Astrocyte (in vitro differentiated cells and primary cell): ENCODE results near the gene TMEM100. TPM values are rescaled to one million over a fixed set of nuclear protein-coding genes. Genes with fewer than 3 reads are reported as not detected.

Experiments
- DNase-seq: peaks from one replicate; pipeline ENCODE4 v3.0.0-alpha.2; 2010; ENCODE audit warnings: low read depth
- FAIRE-seq: peaks from 2 replicates; lab custom pipeline; 2011; peaks lifted over from hg19 to GRCh38; lab: Jason Lieb, UNC
- H2AFZ ChIP-seq: 2 replicates; pipeline ENCODE4 v1.6.0; 2012; ENCODE audit warnings: low read depth, low read length, inconsistent platforms
- H3K27ac ChIP-seq: 2 replicates; pipeline ENCODE4 v1.5.1; 2011; ENCODE audit warnings: low read depth, low read length, inconsistent platforms
- H3K27me3 ChIP-seq: 2 replicates; pipeline ENCODE4 v1.6.0; 2011; ENCODE audit warnings: low read length, inconsistent platforms; ENCODE audit not compliant: insufficient read depth
- H3K36me3 ChIP-seq: 2 replicates; pipeline ENCODE4 v1.5.1; 2011; ENCODE audit warnings: low read length, inconsistent platforms; ENCODE audit not compliant: insufficient read depth
- H3K4me1 ChIP-seq: 2 replicates; pipeline ENCODE4 v1.5.1; 2011; ENCODE audit warnings: low read length, inconsistent platforms; ENCODE audit not compliant: insufficient read depth
- H3K4me2 ChIP-seq: 2 replicates; pipeline ENCODE4 v1.6.0; 2012; ENCODE audit warnings: low read length, inconsistent platforms
- H3K4me3 ChIP-seq: 2 replicates; pipeline ENCODE4 v1.5.1; 2011; ENCODE audit warnings: low read depth, mild to moderate bottlenecking, low read length, inconsistent platforms; ENCODE audit not compliant: insufficient read depth
- H3K79me2 ChIP-seq: 2 replicates; pipeline ENCODE4 v1.6.0; 2012; ENCODE audit warnings: mild to moderate bottlenecking, low read length, inconsistent platforms; ENCODE audit not compliant: insufficient read depth
- H3K9ac ChIP-seq: 2 replicates; pipeline ENCODE4 v1.6.0; 2012; ENCODE audit warnings: mild to moderate bottlenecking, low read length, inconsistent platforms
- H3K9me3 ChIP-seq: 2 replicates; pipeline ENCODE4 v1.5.1; 2012; ENCODE audit warnings: low read depth, mild to moderate bottlenecking, low read length, inconsistent platforms; ENCODE audit not compliant: insufficient read depth
- H4K20me1 ChIP-seq: 2 replicates; pipeline ENCODE4 v1.6.0; 2012; ENCODE audit warnings: low read length, inconsistent platforms; ENCODE audit not compliant: insufficient read depth
- H3K27ac Mint-ChIP-seq: one replicate; pipeline ENCODE4 v1.8.0; 2021; ENCODE audit warnings: mild to moderate bottlenecking, mixed read lengths; ENCODE audit not compliant: unreplicated experiment
- H3K27me3 Mint-ChIP-seq: one replicate; pipeline ENCODE4 v1.8.0; 2021; ENCODE audit warnings: low read depth, mixed read lengths; ENCODE audit not compliant: unreplicated experiment
- H3K36me3 Mint-ChIP-seq: one replicate; pipeline ENCODE4 v1.8.0; 2021; ENCODE audit warnings: low read depth, mixed read lengths; ENCODE audit not compliant: unreplicated experiment
- H3K4me1 Mint-ChIP-seq: one replicate; pipeline ENCODE4 v1.8.0; 2021; ENCODE audit warnings: low read depth, mixed read lengths; ENCODE audit not compliant: unreplicated experiment
- H3K4me3 Mint-ChIP-seq: one replicate; pipeline ENCODE4 v1.8.0; 2021; ENCODE audit warnings: mild to moderate bottlenecking, moderate library complexity, mixed read lengths; ENCODE audit not compliant: unreplicated experiment
- H3K9me3 Mint-ChIP-seq: one replicate; pipeline ENCODE4 v1.8.0; 2021; ENCODE audit warnings: mild to moderate bottlenecking, mixed read lengths; ENCODE audit not compliant: unreplicated experiment
- CTCF ChIP-seq: IDR thresholded peaks from 2 replicates; pipeline ENCODE4 v1.5.1; 2011; ENCODE audit warnings: low read depth, mild to moderate bottlenecking, inconsistent platforms, low read length, moderate library complexity; ENCODE audit not compliant: insufficient read depth
- EZH2 ChIP-seq: IDR thresholded peaks from 2 replicates; pipeline ENCODE4 v1.6.1; 2012; ENCODE audit warnings: mild to moderate bottlenecking, low read length, inconsistent platforms; ENCODE audit not compliant: insufficient read depth
- total RNA-seq: library from RNA; stranded (reverse); gene quantifications from 2 replicates; pipeline ENCODE4 v1.2.1, GENCODE V29; 2021

TMEM100 gene
- total RNA-seq, 1 donor from 2014 or later, result 7.3 TPM

- no peak for TF ChIP-seq EZH2
- TF ChIP-seq CTCF, result no peak
- H3K27ac Mint-ChIP-seq, result no peak overlapping the region
- no peaks in the 10 kb centered on the region for H3K9me3 Mint-ChIP-seq
- Histone ChIP-seq H3K79me2 (no peaks in the 10 kb centered on the region), H3K4me1 (no peaks in the 10 kb centered on the region), H2AFZ (no peak overlapping the region), H3K4me3 (no peak overlapping the region), H3K36me3 (no peaks in the 10 kb centered on the region), H3K9ac (no peak overlapping the region), H3K27ac (no peak overlapping the region), H3K9me3 (no peaks in the 10 kb centered on the region), H3K27me3 (peaks cover 4% of the 10 kb centered on the region), H3K4me2 (no peak overlapping the region), H4K20me1 (no peaks in the 10 kb centered on the region)
- no peak overlapping the region for H3K4me3 Mint-ChIP-seq
- H3K4me1 Mint-ChIP-seq, result no peaks in the 10 kb centered on the region
- H3K36me3 Mint-ChIP-seq, result no peaks in the 10 kb centered on the region
- H3K27me3 Mint-ChIP-seq, result no peaks in the 10 kb centered on the region
- DNase-seq (no peak), FAIRE-seq (no peak)
Observed at GRCh38 chr17:55680686-55681341, 41.9 kb downstream of the TMEM100 start.

- Histone ChIP-seq H3K36me3 (no peaks in the 10 kb centered on the region), H3K4me1 (no peaks in the 10 kb centered on the region), H3K9ac (no peak overlapping the region), H3K27me3 (peaks cover 2% of the 10 kb centered on the region), H4K20me1 (no peaks in the 10 kb centered on the region), H3K79me2 (no peaks in the 10 kb centered on the region), H3K4me3 (no peak overlapping the region), H3K9me3 (no peaks in the 10 kb centered on the region), H3K27ac (no peak overlapping the region), H3K4me2 (no peak overlapping the region), H2AFZ (no peak overlapping the region)
- H3K9me3 Mint-ChIP-seq, result peaks cover 4% of the 10 kb centered on the region
- DNase-seq (no peak), FAIRE-seq (no peak)
- H3K27me3 Mint-ChIP-seq, result no peaks in the 10 kb centered on the region
- no peak overlapping the region for H3K27ac Mint-ChIP-seq
- TF ChIP-seq EZH2, result no peak
- no peak for TF ChIP-seq CTCF
- peaks cover 4% of the 10 kb centered on the region for H3K4me1 Mint-ChIP-seq
- no peaks in the 10 kb centered on the region for H3K36me3 Mint-ChIP-seq
- no peak overlapping the region for H3K4me3 Mint-ChIP-seq
Observed at GRCh38 chr17:55677446-55677845, 45.2 kb downstream of the TMEM100 start.

DNA sequence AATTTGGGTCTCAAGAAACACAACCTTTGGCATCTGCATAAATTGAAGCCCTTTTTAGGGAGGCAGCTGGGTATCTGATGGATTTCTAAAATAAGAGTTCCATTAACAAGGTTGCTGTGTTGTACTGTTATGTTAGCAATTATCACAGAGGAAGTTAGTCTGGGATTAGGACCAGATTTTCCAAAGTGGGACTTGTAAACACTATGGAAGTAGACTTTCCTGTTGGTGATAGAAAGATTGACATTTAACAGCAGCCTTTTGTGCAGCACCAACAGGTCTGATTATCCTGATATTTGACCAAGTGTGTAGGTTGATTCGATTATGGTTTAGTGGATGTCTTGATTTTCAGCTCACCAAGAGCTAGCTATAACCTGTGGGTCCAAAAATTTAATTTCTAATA lies 46.4 kb downstream of the TMEM100 start:
- Mint-ChIP-seq H3K27me3 (no peaks in the 10 kb centered on the region), H3K9me3 (peaks cover 6% of the 10 kb centered on the region), H3K27ac (no peak overlapping the region), H3K36me3 (no peaks in the 10 kb centered on the region), H3K4me1 (peaks cover 4% of the 10 kb centered on the region), H3K4me3 (no peak overlapping the region)
- Histone ChIP-seq H3K9ac (no peak overlapping the region), H3K27ac (no peak overlapping the region), H3K9me3 (no peaks in the 10 kb centered on the region), H3K79me2 (no peaks in the 10 kb centered on the region), H3K4me2 (no peak overlapping the region), H4K20me1 (no peaks in the 10 kb centered on the region), H3K4me3 (no peak overlapping the region), H3K36me3 (no peaks in the 10 kb centered on the region), H3K4me1 (no peaks in the 10 kb centered on the region), H2AFZ (no peak overlapping the region), H3K27me3 (peaks cover 2% of the 10 kb centered on the region)
- no peak for TF ChIP-seq EZH2
- no peak for TF ChIP-seq CTCF
- DNase-seq, result no peak
- FAIRE-seq, result no peak
